ENCODE measurements around the gene FXYD2. TPM values are rescaled to one million over a fixed set of nuclear protein-coding genes. Genes with fewer than 3 reads are reported as not detected.
A peak's percentile ranks its signal among the peaks of the same experiment; 100 is the strongest.

The FXYD2 gene
- total RNA-seq, 1 experiment from 2014 or later = not detected

DNA sequence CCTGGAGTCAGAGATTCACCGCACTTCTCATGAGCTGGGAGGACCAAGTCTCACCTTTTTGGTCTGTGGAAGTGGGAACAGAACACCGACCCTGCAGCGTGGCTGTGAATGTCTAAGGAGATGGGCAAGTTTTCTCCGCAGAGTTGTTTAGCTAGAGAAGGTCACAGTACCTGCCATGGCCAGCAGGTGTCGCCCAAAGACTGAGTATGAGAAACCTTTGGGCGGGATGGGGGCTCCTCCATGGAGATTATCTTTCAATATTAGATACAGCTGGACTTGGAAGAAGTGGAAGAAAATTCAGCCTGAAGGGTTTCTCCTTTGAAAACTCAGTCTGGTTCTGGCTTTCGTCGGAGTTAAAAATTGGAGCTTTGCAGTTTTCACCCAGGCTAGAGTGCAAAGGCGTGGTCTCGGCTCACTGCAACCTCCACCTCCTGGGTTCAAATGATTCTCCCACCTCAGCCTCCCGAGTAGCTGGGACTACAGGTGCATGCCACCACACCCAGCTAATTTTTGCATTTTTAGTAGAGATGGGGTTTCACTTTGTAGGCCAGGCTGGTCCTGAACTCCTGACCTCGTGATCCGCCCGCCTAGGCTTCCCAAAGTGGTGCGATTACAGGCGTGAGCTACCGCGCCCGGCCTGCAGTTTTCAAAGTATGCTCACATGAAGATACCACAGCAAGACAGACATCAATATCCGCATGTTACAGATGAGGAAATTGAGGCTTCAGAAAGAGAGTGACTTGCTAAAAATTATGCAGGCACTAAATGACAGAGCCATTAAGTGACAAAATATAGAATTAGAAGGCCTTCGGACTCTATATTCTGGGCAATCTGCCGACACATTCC is 16.8 kb downstream of the FXYD2 start:
- H2AFZ ChIP-seq (ENCODE audit: low read length) = no peak overlapping the region
- ChIA-PET POLR2A (ENCODE audit: unreplicated experiment) (interaction anchor here (0.6 kb wide), 1 partner anchor 547 kb away, joined by 6 read pairs; no protein-coding TSS in a partner anchor), CTCF (interaction anchor here (1.0 to 1.2 kb wide), 6 partner anchors 8 to 381 kb away, joined by 3 to 10 read pairs (median 6); no protein-coding TSS in a partner anchor)
- no peaks in the 10 kb centered on the region for H3F3A ChIP-seq (ENCODE audit: low read length, unreplicated experiment)
- H3K4me3 ChIP-seq (ENCODE audit: low read length) = no peak overlapping the region
- TF ChIP-seq EZH2 (IDR thresholded peaks at IDR 0.05; ENCODE audit: low read length, unreplicated experiment) = no peak
- TF ChIP-seq, protein P1, sequence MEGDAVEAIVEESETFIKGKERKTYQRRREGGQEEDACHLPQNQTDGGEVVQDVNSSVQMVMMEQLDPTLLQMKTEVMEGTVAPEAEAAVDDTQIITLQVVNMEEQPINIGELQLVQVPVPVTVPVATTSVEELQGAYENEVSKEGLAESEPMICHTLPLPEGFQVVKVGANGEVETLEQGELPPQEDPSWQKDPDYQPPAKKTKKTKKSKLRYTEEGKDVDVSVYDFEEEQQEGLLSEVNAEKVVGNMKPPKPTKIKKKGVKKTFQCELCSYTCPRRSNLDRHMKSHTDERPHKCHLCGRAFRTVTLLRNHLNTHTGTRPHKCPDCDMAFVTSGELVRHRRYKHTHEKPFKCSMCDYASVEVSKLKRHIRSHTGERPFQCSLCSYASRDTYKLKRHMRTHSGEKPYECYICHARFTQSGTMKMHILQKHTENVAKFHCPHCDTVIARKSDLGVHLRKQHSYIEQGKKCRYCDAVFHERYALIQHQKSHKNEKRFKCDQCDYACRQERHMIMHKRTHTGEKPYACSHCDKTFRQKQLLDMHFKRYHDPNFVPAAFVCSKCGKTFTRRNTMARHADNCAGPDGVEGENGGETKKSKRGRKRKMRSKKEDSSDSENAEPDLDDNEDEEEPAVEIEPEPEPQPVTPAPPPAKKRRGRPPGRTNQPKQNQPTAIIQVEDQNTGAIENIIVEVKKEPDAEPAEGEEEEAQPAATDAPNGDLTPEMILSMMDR (conservative IDR thresholded peaks at IDR 0.05; ENCODE audit: low read depth, low read length) = peak; percentile 94
- H3K79me2 ChIP-seq (ENCODE audit: low read length) = no peaks in the 10 kb centered on the region
- intact Hi-C loops (cut with micrococcal nuclease) = loop anchor here (1.0 kb wide), 1 partner anchor 246 kb away; no protein-coding TSS in a partner anchor
- no peaks in the 10 kb centered on the region for H4K20me1 ChIP-seq (ENCODE audit: low read length)
- peak; percentile 73 for ATAC-seq
- no peaks in the 10 kb centered on the region for H3K9me3 ChIP-seq (ENCODE audit: low read length)
- no peaks in the 10 kb centered on the region for H3K4me1 ChIP-seq (ENCODE audit: insufficient read depth, low read length)
- peak; percentile 81 for DNase-seq
- no TSS peak for BruUV-seq (replicated peaks)
- no peak overlapping the region for H3K27ac ChIP-seq (ENCODE audit: low read length)
- no peaks in the 10 kb centered on the region for H3K9me2 ChIP-seq (replicated peaks; ENCODE audit: low read length)
- no peak overlapping the region for H3K4me2 ChIP-seq (ENCODE audit: low read length)
- H3K36me3 ChIP-seq (ENCODE audit: low read depth, low read length) = no peaks in the 10 kb centered on the region
- H3K9ac ChIP-seq (ENCODE audit: low read length) = no peak overlapping the region
- H3K27me3 ChIP-seq (ENCODE audit: low read length) = peaks cover 55% of the 10 kb centered on the region

DNA sequence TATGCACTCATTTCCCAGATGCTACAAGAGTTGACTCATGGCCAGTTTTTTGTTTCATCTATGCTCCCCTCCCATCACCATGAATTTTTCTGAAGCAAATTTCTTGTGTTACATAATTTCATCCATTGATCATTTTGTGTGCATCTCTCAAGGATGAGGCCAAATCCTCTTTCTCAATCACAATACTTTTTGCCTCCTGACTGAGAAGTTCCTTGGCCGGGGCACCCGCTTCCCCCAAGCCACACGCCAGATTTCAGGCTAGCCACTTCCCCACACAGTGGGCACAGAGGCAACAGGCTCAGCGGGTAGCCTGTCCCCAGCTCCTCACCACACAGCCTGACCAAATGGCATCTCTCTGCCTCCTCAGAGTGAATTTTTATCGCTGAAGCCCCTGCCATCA is 17.7 kb downstream of the FXYD2 start:
- BruUV-seq (replicated peaks) = no TSS peak
- POLR2A ChIA-PET (ENCODE audit: unreplicated experiment) = no interaction called here

More for the DNA sequence above, 17.7 kb downstream of the FXYD2 start:
- Histone ChIP-seq H3K4me1 (ENCODE audit: insufficient read depth, low read length) (no peaks in the 10 kb centered on the region), H2AFZ (ENCODE audit: low read length) (no peak overlapping the region), H3K9me3 (ENCODE audit: low read length) (no peaks in the 10 kb centered on the region), H3K9me2 (replicated peaks; ENCODE audit: low read length) (no peaks in the 10 kb centered on the region), H3K4me2 (ENCODE audit: low read length) (no peak overlapping the region), H3K27me3 (ENCODE audit: low read length) (peaks cover 63% of the 10 kb centered on the region), H4K20me1 (ENCODE audit: low read length) (no peaks in the 10 kb centered on the region), H3K36me3 (ENCODE audit: low read depth, low read length) (no peaks in the 10 kb centered on the region), H3K4me3 (ENCODE audit: low read length) (no peak overlapping the region), H3K79me2 (ENCODE audit: low read length) (no peaks in the 10 kb centered on the region), H3F3A (ENCODE audit: low read length, unreplicated experiment) (no peaks in the 10 kb centered on the region), H3K9ac (ENCODE audit: low read length) (no peak overlapping the region), H3K27ac (ENCODE audit: low read length) (no peak overlapping the region)
- DNase-seq (no peak), ATAC-seq (no peak)
- CTCF ChIA-PET = interaction anchor here (1.0 to 1.2 kb wide), 6 partner anchors 9 to 381 kb away, joined by 3 to 10 read pairs (median 6); no protein-coding TSS in a partner anchor
- no peak for TF ChIP-seq EZH2 (IDR thresholded peaks at IDR 0.05; ENCODE audit: low read length, unreplicated experiment)
- TF ChIP-seq, protein P1 (conservative IDR thresholded peaks at IDR 0.05; ENCODE audit: low read depth, low read length) = no peak
- no peak for TF ChIP-seq EZH2phosphoT487 (IDR thresholded peaks at IDR 0.05; ENCODE audit: borderline replicate concordance, low read length)
- intact Hi-C loops (cut with micrococcal nuclease) = loop anchor here (1.0 kb wide), 1 partner anchor 246 kb away; no protein-coding TSS in a partner anchor
